ENCODE data around the gene ALDH18A1.

DNA sequence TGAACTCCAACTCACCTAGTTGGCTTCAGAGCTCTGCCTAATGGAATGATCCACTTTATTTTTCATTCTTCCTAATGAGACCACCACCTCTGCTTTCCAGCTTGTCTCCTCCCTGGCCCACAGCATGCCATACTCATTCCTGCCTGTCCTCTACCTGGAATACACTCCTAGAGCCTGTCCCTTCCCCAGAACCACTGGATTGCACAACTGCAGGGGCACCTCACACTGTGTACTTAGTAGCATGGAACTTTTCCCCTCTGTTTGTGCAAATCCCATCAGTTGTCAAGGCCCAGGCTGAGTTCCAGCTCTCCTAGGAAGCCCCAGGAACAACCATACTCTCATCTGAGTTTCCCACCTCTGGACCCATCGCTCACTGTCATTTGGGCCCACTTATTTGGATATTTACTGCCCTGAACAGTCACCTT, 15.6 kb downstream of the ALDH18A1 start:
- TF ChIP-seq, protein P1, sequence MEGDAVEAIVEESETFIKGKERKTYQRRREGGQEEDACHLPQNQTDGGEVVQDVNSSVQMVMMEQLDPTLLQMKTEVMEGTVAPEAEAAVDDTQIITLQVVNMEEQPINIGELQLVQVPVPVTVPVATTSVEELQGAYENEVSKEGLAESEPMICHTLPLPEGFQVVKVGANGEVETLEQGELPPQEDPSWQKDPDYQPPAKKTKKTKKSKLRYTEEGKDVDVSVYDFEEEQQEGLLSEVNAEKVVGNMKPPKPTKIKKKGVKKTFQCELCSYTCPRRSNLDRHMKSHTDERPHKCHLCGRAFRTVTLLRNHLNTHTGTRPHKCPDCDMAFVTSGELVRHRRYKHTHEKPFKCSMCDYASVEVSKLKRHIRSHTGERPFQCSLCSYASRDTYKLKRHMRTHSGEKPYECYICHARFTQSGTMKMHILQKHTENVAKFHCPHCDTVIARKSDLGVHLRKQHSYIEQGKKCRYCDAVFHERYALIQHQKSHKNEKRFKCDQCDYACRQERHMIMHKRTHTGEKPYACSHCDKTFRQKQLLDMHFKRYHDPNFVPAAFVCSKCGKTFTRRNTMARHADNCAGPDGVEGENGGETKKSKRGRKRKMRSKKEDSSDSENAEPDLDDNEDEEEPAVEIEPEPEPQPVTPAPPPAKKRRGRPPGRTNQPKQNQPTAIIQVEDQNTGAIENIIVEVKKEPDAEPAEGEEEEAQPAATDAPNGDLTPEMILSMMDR (IDR thresholded peaks at IDR 0.05; ENCODE audit: insufficient read depth, low read depth, low read length) = no peak
- no peak for TF ChIP-seq EZH2 (IDR thresholded peaks at IDR 0.05; ENCODE audit: insufficient read depth, low read length)

All from astrocyte (in vitro differentiated cells and primary cell).